Measurements from ENCODE around the gene ZNF438.
"Not testable (repeated sequence)": the region's sequence is repeated elsewhere in the genome, so short reads cannot be mapped to it uniquely, and the experiment has no call there.

The ZNF438 gene

DNA sequence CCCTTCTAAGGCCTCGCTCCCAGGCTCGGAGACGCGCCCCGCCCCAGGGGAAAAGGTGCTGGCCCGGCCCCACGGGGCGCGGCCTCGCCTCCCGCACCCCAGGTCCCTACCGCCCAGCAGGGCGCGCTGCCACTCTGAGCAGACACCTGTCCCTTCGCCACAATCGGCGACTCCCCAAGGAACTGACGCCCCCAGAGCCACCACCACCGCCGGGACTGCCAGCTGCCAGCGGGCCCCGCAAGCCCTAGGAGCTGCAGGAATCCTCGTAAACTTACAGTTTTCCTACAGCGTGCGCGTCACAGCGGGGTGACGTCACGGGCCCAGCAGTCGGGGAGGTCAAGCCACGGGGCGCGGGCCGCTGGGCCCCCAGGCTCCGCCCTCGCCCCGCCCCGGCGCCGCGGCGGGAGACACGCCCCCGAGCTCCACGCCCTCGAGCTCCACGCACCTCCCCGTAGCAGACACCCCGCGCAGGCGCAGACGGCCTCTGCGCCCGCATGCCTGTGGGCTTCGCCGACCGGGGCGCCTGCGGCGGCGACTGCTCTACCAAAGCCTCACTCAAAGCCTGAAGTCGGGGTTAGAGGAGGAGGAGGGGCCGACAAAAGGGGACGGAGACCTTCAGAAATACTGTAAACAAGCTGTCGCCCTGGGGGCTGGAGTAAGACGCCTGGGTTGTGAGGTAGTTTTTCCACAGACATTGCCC, at the start of gene ZNF438:
Gene ZNF438, minus strand, starts transcription at position 308 of the 700 bp plus-strand sequence. CDS start 154,831 bp downstream, outside the sequence.
- peak; percentile 59 to 98 (median 89) for DNase-seq

- DNase-seq = no peak
Measured at GRCh38 chr10:31076610-31076988, 44.9 kb upstream of the ZNF438 start.

DNA sequence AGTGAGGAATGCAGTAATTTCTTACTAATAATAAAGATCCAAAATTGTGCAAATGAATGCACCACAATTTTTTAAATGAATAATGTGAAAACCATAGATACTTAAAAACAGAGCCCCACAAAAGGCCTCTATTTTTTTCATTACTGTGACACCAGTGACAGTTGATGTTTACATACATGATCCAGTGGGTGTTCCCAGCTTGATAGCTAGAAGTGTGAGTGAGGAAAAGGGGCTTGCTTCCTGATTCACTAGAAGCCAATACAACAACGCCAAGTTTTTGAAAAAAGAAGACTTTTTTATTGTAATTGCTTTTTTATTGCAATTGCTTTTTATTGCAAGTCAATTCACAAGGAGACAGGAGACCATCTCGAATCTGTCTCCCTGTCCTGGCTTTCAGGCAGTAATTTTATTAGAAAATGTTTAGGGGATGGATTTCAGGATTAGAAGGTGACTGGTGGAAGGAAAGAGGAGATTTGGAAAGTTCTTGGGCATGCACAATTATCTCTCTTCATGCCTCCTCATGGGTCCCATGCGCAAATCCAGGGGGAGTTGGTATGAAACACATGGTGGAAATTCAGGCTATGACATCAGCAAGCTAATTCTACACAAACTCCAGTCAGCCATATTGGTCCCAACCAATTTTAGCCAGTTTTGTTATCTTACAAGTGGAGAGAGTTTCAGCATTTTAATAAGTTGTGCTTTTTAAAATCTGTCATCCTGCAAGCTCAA, 44.4 kb upstream of the ZNF438 start:
- DNase-seq = no peak

- DNase-seq = no peak
Measured at GRCh38 chr10:31075434-31075833, 43.8 kb upstream of the ZNF438 start.

GRCh38 chr10:31074722-31075086, 43.0 kb upstream of the ZNF438 start:
- DNase-seq = no peak

DNA sequence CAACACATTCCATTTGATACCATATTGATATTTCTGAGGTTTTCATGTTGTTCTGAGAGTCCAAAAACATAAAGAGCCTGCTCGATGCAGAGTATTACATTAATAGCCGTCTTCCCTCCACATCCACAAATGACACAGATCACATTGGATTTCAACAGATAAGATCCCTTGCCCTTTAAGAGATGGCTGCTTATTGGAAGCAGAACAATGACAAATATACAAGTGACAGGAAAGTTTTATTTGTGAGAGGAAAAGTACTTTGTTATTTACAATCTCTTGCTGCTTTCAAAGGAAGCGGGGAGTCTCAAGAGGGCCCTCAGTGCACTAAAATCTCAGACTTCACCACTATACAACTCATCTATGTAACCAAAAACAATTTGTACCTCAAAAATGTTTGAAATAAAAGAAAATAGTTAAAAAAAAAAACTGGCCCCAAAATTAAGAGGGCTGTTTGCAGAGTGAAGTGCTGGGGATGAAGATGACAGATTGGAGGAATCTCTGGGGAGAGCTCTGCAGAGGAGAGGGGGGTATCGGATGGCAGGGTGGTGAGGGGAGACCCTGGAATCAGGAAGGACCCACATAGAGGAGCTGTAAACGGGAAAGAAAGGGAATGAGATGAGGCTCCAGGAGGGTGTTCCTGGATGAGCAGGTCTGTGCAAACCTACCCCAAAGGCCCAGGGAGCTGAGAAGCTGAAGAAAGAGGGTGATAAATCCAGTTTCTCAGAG, 42.5 kb upstream of the ZNF438 start:
- DNase-seq = no peak

- no peak for DNase-seq
Measured at GRCh38 chr10:31073211-31073610, 41.5 kb upstream of the ZNF438 start.

DNA sequence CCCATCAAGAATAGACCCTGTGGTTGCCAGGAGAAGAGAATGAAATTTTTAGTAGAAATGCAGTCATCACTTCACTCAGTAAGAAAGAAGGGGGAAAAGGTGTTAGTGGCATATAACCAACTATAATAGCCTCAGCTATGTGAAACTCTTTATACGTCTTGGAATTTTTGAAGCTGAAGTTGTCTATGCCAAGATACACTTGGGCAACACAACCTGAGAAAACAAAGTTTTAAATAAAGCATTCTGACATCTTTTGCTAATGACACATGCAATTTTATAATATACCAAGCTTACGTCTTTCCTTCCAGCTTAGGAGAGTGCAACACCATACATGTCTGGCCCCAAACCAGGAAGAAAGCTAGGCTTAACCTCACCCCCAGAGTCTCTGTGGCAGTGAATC, 40.8 kb upstream of the ZNF438 start:
- DNase-seq = no peak

DNA sequence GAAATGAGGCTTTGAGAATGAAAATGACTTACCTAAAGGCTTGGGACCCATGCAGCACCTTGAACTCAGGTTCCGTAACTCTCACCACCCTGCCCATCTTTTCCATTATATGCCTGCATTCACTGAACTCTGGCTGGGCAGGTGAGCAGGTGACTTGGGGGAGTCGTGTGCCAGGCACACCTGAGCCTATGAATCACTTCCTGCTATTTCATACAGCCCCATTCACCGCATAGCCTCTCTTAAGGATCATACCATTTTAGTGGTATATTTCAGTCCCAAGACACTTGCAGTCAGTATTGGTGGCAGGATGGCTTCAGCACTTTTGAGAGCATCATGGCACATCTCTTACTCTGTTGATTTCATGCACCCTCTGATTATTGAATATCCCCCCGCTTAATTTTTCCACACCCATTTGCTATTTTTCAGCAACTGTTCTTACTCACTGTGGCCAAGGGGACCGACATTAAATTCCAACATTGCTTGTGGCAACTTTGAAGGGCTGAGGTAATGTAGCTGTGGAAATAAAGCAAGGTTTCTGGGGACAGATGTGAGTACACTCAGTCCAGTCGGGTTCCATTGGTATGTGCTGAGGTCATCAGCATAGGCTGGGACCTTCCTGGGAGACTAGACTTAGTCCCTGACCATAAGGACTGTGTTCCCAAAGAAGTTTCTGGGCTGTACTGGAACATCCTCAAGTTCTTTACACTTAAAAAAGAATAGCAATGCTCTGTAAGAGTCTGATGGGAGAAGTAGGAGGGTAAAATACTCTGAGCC, 39.8 kb upstream of the ZNF438 start:
- no peak for DNase-seq

DNA sequence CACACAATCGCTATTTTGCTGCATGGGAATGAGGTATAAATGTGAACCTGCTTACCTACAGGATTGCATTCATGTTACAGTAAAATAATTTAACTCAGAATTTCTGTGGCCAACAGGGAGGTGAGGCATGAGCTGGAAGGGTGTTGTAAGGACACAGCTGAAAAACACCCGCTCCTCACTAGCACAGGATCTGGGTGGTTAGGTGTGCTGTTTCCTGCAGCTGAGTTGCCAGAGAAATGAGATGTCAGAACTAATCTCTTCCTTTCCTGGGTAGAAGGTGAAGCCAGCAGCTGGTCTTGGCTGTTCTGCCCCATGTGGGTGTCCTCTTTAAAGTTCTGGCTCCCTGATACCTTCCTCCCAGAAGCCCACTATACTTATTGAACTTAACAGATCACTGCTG, 39.0 kb upstream of the ZNF438 start:
- DNase-seq = no peak

- no peak for DNase-seq
Measured at GRCh38 chr10:31070025-31070424, 38.4 kb upstream of the ZNF438 start.

DNA sequence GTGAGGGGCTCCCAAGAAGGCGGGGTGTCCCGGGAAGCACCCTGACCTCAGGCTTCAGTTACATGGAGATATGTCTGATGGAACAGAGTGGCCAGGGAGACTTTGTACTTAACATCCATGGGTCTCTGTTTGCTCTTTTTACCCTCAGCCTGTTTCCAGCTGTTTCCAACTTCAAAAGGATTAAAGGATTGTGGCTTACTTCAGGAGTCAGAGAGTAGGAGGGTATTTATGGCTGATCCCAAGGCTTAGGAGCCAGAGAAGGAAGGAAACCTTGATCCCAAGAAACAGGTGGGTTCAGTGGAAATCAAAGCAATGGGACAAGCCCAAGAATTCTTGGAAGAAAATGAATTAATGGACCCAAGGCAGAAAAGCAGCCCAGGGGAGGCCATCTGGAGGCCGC, 37.7 kb upstream of the ZNF438 start:
- no peak for DNase-seq

DNA sequence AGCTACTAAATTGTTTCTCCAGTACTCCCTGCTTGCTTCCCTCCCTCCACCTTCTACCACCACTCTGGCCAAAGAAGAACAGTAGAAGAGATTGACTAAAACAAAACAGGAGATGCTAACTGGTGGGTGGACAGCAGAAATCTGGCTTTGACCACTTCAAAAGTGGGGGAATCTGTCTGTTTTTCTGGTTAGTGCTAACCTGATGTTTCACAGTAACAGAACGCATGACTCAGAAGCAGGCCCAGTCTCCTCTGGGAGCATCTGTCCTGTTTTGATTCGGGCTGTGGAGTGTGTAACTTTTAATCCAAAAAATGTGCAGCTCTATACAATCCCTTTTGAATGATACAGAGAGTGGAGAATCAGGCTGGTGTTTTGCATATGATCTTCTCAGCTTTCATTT, 32.7 kb upstream of the ZNF438 start:
- no peak for DNase-seq

GRCh38 chr10:31063841-31064240, 32.2 kb upstream of the ZNF438 start:
- no peak for DNase-seq

DNA sequence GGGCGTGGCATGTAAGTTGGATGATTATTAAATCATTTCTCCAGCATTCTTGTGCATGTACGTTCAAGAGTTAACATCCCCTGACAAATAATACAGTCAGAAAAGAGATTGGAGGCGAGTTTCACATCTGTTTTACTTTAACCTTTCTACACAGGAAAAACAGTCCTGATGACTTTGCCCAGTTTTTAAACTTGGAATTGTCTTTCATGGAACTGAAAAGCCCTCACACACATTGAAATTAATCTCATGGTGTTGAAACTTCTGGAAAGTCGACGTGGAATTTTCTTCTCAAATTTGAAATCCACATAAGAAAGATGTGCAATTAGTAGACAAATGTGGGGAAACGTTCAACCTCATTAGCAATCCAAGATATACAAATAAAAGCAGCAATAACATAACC, 31.2 kb upstream of the ZNF438 start:
- DNase-seq = no peak

DNA sequence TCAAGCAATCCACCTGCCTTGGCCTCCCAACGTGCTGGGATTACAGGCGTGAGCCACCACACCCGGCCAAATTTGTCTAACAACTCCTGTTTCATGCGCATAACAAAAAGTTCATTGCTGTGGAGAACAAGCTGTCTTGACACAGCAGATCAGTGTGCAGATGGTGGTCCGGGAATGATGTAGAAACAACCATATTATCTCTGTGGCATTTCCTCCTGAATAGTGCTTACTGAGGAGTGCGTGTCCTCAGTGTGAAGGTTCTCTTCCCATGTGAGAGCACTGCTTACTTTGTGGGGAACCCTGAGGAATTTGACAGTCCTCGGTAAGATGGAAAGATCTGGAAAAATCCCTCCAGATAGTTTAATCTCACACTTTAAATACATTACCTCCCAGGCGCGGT, 30.3 kb upstream of the ZNF438 start:
- DNase-seq = no peak

GRCh38 chr10:31058795-31059703, 27.4 kb upstream of the ZNF438 start:
- no peak for DNase-seq

DNA sequence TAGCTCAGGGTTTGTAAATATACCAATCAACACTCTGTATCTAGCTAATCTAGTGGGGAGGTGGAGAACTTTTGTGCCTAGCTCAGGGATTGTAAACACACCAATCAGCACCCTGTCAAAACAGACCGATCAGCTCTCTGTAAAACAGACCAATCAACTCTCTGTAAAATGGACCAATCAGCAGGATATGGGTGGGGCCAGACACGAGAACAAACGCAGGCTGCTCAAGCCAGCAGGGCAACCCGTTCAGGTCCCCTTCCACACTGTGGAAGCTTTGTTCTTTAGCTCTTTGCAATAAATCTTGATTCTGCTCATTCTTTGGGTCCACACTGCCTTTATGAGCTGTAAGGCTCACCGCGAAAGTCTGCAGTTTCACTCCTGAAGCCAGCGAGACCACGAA, 25.0 kb upstream of the ZNF438 start:
- not testable (repeated sequence) for DNase-seq

DNA sequence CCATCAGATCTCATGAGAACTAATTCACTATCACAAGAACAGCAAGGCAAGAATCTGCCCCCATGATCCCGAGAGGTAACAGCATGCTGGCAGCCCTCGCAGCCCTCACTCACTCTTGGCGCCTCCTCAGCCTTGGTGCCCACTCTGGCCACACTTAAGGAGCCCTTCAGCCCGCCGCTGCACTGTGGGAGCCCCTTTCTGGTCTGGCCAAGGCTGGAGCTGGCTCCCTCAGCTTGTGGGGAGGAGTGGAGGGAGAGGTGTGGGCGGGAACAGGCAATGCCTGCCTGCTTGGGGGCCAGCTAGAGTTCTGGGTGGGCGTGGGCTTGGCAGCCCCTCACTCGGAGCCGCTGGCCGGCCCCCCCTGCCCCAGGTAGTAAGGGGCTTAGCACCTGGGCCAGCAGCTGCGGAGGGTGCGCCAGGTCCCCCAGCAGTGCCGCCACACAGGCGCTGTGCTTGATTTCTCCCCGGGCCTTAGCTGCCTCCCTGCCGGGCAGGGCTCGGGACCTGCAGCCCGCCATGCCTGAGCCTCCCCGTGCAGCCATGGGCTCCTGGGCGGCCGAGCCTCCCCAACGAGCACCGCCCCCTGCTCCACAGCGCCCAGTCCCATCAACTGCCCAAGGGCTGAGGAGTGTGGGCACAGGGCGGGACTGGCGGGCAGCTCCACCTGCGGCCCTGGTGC, 24.0 kb upstream of the ZNF438 start:
- DNase-seq = no peak

- no peak for DNase-seq
Measured at GRCh38 chr10:31051703-31052102, 20.0 kb upstream of the ZNF438 start.
